Common myeloid progenitor, CD34-positive (primary cell): ENCODE results near the gene NODAL.

Experiments used
- CTCF ChIA-PET: fragments of 350-600 bp; sonication (Branson Sonifier 250); formaldehyde crosslinking; loops from one replicate; lab custom pipeline; 2021; ENCODE audit warnings: antibody characterized with exemption; lab: Charles Lee
- POLR2A ChIA-PET: fragments of 350-600 bp; sonication (Branson Sonifier 250); formaldehyde crosslinking; loops from one replicate; lab custom pipeline; 2021; ENCODE audit warnings: antibody characterized with exemption; lab: Charles Lee
- DNase-seq, 3 donors: peaks; one replicate each; pipeline versions ENCODE4 v3.0.0 to v3.0.0-alpha.2; 2013
- H3K27ac ChIP-seq, 2 experiments: 1 replicate in 1 of 2; 2 replicates in 1 of 2; pipeline ENCODE4 v1.7.0; 2013; ENCODE audit warnings: inconsistent platforms in 2 of 2, low read length in 2 of 2, mild to moderate bottlenecking in 2 of 2, low read depth in 1 of 2, moderate library complexity in 1 of 2; ENCODE audit not compliant: severe bottlenecking in 2 of 2, insufficient read depth in 1 of 2, poor library complexity in 1 of 2
- H3K27me3 ChIP-seq, 5 experiments: replicated peaks in 2 of 5; 1 replicate in 3 of 5; 2 replicates in 2 of 5; pipeline versions ENCODE4 v1.6.1 to v1.7.0; 2013; ENCODE audit warnings: low read length in 4 of 5, mild to moderate bottlenecking in 2 of 5, moderate library complexity in 2 of 5, inconsistent platforms in 1 of 5; ENCODE audit not compliant: insufficient read depth in 5 of 5, control insufficient read depth in 4 of 5
- H3K36me3 ChIP-seq, 4 experiments: 1 replicate in 2 of 4; 2 replicates in 2 of 4; pipeline versions ENCODE4 v1.6.1 to v1.7.0; 2013; ENCODE audit warnings: low read length in 3 of 4, control low read depth in 1 of 4, mild to moderate bottlenecking in 1 of 4; ENCODE audit not compliant: control insufficient read depth in 4 of 4, insufficient read depth in 4 of 4
- H3K4me1 ChIP-seq, 4 experiments: 1 replicate in 3 of 4; 2 replicates in 1 of 4; pipeline versions ENCODE4 v1.6.1 to v1.7.1; 2013; ENCODE audit warnings: low read length in 3 of 4, mild to moderate bottlenecking in 3 of 4, control low read depth in 1 of 4, inconsistent platforms in 1 of 4, moderate library complexity in 1 of 4; ENCODE audit not compliant: control insufficient read depth in 4 of 4, insufficient read depth in 4 of 4; ENCODE audit errors: control extremely low read depth in 1 of 4
- H3K4me3 ChIP-seq, 7 experiments: 1 replicate in 4 of 7; 2 replicates in 3 of 7; pipeline versions ENCODE4 v1.5.1 to v1.7.0; 2013; ENCODE audit warnings: mild to moderate bottlenecking in 7 of 7, low read length in 6 of 7, moderate library complexity in 6 of 7, inconsistent platforms in 2 of 7, low read depth in 2 of 7, control low read depth in 1 of 7; ENCODE audit not compliant: insufficient read depth in 4 of 7, control insufficient read depth in 1 of 7; ENCODE audit errors: extremely low read depth in 1 of 7
- H3K9me3 ChIP-seq, 5 experiments: 1 replicate in 4 of 5; 2 replicates in 1 of 5; pipeline versions ENCODE4 v1.6.1 to v1.7.1; 2013; ENCODE audit warnings: low read length in 4 of 5, mild to moderate bottlenecking in 2 of 5, inconsistent platforms in 1 of 5, low read depth in 1 of 5, moderate library complexity in 1 of 5; ENCODE audit not compliant: control insufficient read depth in 4 of 5, insufficient read depth in 2 of 5; ENCODE audit errors: control extremely low read depth in 1 of 5
- WGBS: methylation state at CpG from one replicate; pipeline ENCODE4 v1.1.5; 2013; ENCODE audit not compliant: insufficient coverage; 5-methylcytosine and 5-hydroxymethylcytosine counted together

Gene NODAL

GRCh38 chr10:70391654-70392053, 49.8 kb downstream of the NODAL start:
- peaks cover 0 to 5% (median 1%) of the 10 kb centered on the region in 4 experiments for H3K4me1 ChIP-seq
- CTCF ChIA-PET = interaction anchor here (0.6 to 1.8 kb wide), 2 partner anchors 11 to 12 kb away, joined by 3 to 4 read pairs; partner anchors contain the start of gene EIF4EBP2
- H3K27me3 ChIP-seq = peaks cover 0 to 9% (median 2%) of the 10 kb centered on the region in 5 experiments
- no peak overlapping the region for H3K4me3 ChIP-seq
- no peak overlapping the region for H3K27ac ChIP-seq
- DNase-seq = no peak
- H3K36me3 ChIP-seq = no peaks in the 10 kb centered on the region
- no peaks in the 10 kb centered on the region for H3K9me3 ChIP-seq
- POLR2A ChIA-PET = no interaction called here
- WGBS = 60% methylated on average over 3 of the region's 4 CpGs
